NCI-H2196 (cell line): Measurements from ENCODE around the gene MCOLN2.
"Not testable (repeated sequence)": the region's sequence is repeated elsewhere in the genome, so short reads cannot be mapped to it uniquely, and the experiment has no call there.

Experiments used
- DNase-seq: peaks from one replicate; lab custom pipeline; 2025; ENCODE audit not compliant: unreplicated experiment; lab: John Stamatoyannopoulos, UW

Gene MCOLN2

GRCh38 chr1:84996846-84997666, at the start of gene MCOLN2:
TSS of gene MCOLN2 (minus strand) at chr1:84997113. CDS start at chr1:84996872, 241 bp downstream.
- DNase-seq: peak; percentile 15

GRCh38 chr1:85042413-85042812, 45.5 kb upstream of the MCOLN2 start:
- DNase-seq: no peak

- DNase-seq: no peak
These were observed 44.9 kb upstream of the MCOLN2 start for GRCh38 chr1:85041793-85042192.

GRCh38 chr1:85033221-85033620, 36.3 kb upstream of the MCOLN2 start:
- no peak for DNase-seq

- DNase-seq: no peak
These were observed 33.6 kb upstream of the MCOLN2 start for GRCh38 chr1:85030536-85030935.

- DNase-seq: no peak
These were observed 31.2 kb upstream of the MCOLN2 start for GRCh38 chr1:85028151-85028550.

- no peak for DNase-seq
These were observed 30.5 kb upstream of the MCOLN2 start for GRCh38 chr1:85027242-85027983.

- no peak for DNase-seq
These were observed 29.0 kb upstream of the MCOLN2 start for GRCh38 chr1:85025940-85026339.

GRCh38 chr1:85024736-85025135, 27.8 kb upstream of the MCOLN2 start:
- DNase-seq: no peak

GRCh38 chr1:85022700-85023099, 25.8 kb upstream of the MCOLN2 start:
- DNase-seq: no peak

- no peak for DNase-seq
These were observed 23.1 kb upstream of the MCOLN2 start for GRCh38 chr1:85019994-85020393.

GRCh38 chr1:85015826-85016225, 18.9 kb upstream of the MCOLN2 start:
- DNase-seq: no peak

GRCh38 chr1:85005641-85006040, 8.7 kb upstream of the MCOLN2 start:
- not testable (repeated sequence) for DNase-seq

GRCh38 chr1:85001742-85002141, 4.8 kb upstream of the MCOLN2 start:
- no peak for DNase-seq

- no peak for DNase-seq
These were observed 1.8 kb upstream of the MCOLN2 start for GRCh38 chr1:84998642-84999280.

GRCh38 chr1:84997667-84998600, 1.0 kb upstream of the MCOLN2 start:
- DNase-seq: no peak

- DNase-seq: no peak
These were observed 1.2 kb downstream of the MCOLN2 start for GRCh38 chr1:84995484-84996334.

- DNase-seq: no peak
These were observed 5.6 kb downstream of the MCOLN2 start for GRCh38 chr1:84991097-84991920.

- no peak for DNase-seq
These were observed 8.3 kb downstream of the MCOLN2 start for GRCh38 chr1:84988588-84988987.
